Activated T-helper 17 cell treated with anti-CD3 and anti-CD28 coated beads, Interleukin-2, amount 50 U/mL, for 72 hours (primary cell): ENCODE results near the gene GALNT17. TPM values are rescaled to one million over a fixed set of nuclear protein-coding genes. Genes with fewer than 3 reads are reported as not detected.

Source experiments
- ATAC-seq: fragments of 150-1000 bp; cut with Tn5 transposase; replicated peaks from 2 replicates; pipeline ENCODE4 v1.10.0; 2021; ENCODE audit warnings: mild to moderate bottlenecking, moderate library complexity
- H3K27ac Mint-ChIP-seq: one replicate; pipeline ENCODE4 v1.8.0; 2022; ENCODE audit warnings: mixed read lengths
- H3K27me3 Mint-ChIP-seq: one replicate; pipeline ENCODE4 v1.8.0; 2022; ENCODE audit warnings: mixed read lengths
- H3K36me3 Mint-ChIP-seq: one replicate; pipeline ENCODE4 v1.8.0; 2022; ENCODE audit warnings: low read depth, mild to moderate bottlenecking, mixed read lengths
- H3K4me1 Mint-ChIP-seq: one replicate; pipeline ENCODE4 v1.8.0; 2022; ENCODE audit warnings: mixed read lengths
- H3K4me3 Mint-ChIP-seq: one replicate; pipeline ENCODE4 v1.8.0; 2022; ENCODE audit warnings: mild to moderate bottlenecking, mixed read lengths
- H3K9me3 Mint-ChIP-seq: one replicate; pipeline ENCODE4 v1.8.0; 2022; ENCODE audit warnings: mixed read lengths
- total RNA-seq, 2 donors: library from RNA; stranded (reverse); gene quantifications; one replicate each; pipeline ENCODE4 v1.2.3, GENCODE V29; 2022

The GALNT17 gene
- total RNA-seq, 2 donors from 2014 or later: not detected

DNA sequence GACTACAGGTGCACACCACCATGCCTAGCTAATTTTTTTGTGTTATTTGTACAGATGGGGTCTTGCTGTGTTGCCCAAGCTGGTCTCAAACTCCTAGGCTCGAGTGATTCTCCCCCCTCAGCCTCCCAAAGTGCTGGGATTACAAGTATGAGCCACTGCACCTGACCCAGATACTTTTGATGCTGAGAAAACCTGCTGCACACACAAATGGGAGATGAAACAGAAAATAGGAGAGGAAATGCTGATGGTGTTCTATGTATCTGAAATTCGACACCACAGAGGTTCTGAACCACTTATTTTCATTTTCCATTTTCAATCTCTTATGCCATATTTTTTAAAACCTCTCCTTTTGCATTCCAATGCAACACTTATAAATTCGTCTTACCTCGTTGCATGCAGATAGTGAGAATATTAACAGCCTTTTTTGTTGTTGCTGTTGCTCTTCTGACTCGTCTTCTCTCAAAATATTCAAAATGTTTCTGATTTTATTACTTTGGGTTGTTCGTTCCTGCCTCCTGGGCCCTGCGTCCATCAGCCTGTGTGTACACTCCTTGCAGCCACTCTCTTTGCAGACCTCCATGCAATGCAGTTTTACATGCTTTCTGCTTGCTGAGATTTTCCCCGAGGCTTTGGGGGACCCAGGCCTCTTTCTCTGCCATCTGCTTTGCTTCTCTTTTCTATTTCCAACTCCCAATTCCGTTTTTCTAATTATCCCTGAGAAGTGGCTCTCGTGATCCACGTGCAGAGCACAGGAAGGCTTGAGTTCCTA is 556.1 kb downstream of the GALNT17 start:
- Mint-ChIP-seq H3K4me3 (no peak overlapping the region), H3K27me3 (no peaks in the 10 kb centered on the region), H3K4me1 (no peaks in the 10 kb centered on the region), H3K36me3 (no peaks in the 10 kb centered on the region), H3K9me3 (peaks cover 11% of the 10 kb centered on the region), H3K27ac (no peak overlapping the region)
- ATAC-seq: no peak

DNA sequence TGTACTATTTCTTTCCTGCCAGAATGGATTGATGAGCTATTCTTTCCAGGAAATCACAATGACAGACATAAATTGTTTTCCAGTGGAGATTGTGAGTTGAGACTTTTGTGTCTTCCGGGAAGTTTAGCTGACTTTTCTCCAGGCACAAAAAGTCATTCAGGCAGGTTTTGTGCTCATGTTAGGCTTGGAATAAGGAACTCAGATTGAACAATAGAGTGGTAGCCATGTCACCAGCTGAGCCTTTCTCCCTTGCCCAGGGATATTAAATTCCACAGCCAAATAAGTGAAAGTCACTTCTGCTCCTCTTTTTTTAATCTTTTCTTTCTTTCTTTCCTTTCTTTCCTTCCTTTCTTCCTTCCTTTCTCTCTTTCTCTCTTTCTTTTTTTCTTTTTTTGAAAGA is 559.6 kb downstream of the GALNT17 start:
- ATAC-seq: no peak
- no peak overlapping the region for H3K4me3 Mint-ChIP-seq
- H3K27ac Mint-ChIP-seq: no peak overlapping the region
- peaks cover 15% of the 10 kb centered on the region for H3K9me3 Mint-ChIP-seq
- no peaks in the 10 kb centered on the region for H3K36me3 Mint-ChIP-seq
- peaks cover 2% of the 10 kb centered on the region for H3K27me3 Mint-ChIP-seq
- H3K4me1 Mint-ChIP-seq: no peaks in the 10 kb centered on the region

DNA sequence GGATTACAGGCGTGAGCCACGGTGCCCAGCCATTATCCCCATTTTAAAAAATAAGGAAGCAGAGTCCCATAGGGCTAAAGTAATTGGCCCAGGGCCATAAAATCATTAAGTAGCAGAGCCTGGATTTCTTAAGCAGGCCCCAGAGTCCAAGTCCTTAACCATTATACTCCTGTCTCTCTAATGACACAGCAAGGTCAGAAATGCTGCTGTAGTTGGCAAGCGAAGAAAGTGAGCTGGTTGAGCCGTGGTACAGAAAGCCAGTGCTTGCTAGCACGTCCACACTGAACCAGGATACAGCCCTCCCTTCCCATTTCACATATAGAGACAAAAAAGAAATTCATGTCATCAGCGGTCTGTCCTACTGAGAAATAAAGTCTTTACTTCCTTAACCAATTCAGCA is 562.7 kb downstream of the GALNT17 start:
- H3K36me3 Mint-ChIP-seq: no peaks in the 10 kb centered on the region
- H3K27me3 Mint-ChIP-seq: peaks cover 2% of the 10 kb centered on the region

DNA sequence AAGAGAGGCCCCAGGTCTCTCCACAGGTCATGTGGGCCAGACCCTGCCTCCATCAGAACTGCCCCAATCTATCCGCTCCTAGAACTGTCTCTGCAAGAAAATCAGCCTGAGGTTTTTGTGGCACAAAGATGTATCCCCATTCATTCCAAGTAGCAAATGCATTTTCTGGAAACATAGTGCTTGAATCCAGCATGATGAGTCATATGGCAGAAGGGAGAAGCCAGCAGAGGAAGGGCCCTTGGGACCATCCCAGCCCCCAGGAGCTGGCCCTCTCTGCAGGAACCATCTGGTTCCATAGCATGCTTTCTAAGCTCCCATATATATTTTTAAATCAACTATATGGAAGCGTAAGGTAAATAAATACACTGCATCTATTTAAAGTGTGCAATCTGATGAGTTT is 563.2 kb downstream of the GALNT17 start:
- Mint-ChIP-seq H3K9me3 (peaks cover 25% of the 10 kb centered on the region), H3K36me3 (no peaks in the 10 kb centered on the region), H3K4me1 (no peaks in the 10 kb centered on the region), H3K27ac (no peak overlapping the region), H3K27me3 (peaks cover 2% of the 10 kb centered on the region), H3K4me3 (no peak overlapping the region)
- no peak for ATAC-seq

More for the DNA sequence above, 562.7 kb downstream of the GALNT17 start:
- no peak overlapping the region for H3K27ac Mint-ChIP-seq
- peaks cover 25% of the 10 kb centered on the region for H3K9me3 Mint-ChIP-seq
- ATAC-seq: no peak
- no peaks in the 10 kb centered on the region for H3K4me1 Mint-ChIP-seq
- H3K4me3 Mint-ChIP-seq: no peak overlapping the region

DNA sequence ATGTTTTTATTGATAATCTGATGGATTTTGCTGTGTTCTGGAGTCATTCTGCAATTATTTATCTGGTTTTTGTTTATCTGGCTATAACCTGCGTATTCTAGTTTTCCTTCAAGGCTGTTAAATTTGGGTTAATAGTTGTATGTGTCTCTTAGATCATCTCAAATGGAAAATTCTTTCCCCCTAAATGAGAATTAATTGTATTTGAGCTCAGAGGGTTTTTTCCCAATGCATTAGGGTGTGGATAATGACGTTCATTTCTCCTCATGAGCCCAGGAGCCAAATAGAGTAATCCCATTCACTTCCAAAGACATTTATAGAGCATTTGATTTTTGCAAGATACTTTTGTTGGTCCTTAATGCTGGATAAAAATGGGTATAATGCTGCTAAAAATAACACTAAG is 564.6 kb downstream of the GALNT17 start:
- Mint-ChIP-seq H3K27ac (no peak overlapping the region), H3K4me3 (no peak overlapping the region), H3K36me3 (no peaks in the 10 kb centered on the region), H3K27me3 (peaks cover 7% of the 10 kb centered on the region), H3K4me1 (no peaks in the 10 kb centered on the region), H3K9me3 (peaks cover 27% of the 10 kb centered on the region)
- ATAC-seq: no peak

DNA sequence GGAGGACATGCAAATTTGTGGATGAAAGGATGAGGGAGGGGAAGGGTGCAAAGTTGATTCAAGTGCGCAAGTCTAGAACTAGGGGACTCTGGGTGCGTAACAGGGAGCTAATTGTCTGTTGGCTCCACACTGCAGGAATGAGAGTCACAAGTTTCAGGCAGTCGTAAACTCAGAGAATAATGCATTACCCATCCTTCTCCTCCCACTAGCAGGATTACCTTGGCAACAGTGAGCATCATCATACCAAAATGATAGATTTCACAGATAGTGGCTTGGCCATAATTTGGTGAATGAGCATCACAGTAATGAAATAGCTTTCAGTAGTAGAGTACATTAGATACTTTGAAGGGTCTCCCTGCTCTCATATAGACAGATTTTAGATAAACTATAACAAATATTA is 565.5 kb downstream of the GALNT17 start:
- H3K36me3 Mint-ChIP-seq: no peaks in the 10 kb centered on the region
- peaks cover 32% of the 10 kb centered on the region for H3K9me3 Mint-ChIP-seq
- H3K27me3 Mint-ChIP-seq: peaks cover 11% of the 10 kb centered on the region
- H3K27ac Mint-ChIP-seq: no peak overlapping the region
- no peaks in the 10 kb centered on the region for H3K4me1 Mint-ChIP-seq
- no peak for ATAC-seq
- no peak overlapping the region for H3K4me3 Mint-ChIP-seq

DNA sequence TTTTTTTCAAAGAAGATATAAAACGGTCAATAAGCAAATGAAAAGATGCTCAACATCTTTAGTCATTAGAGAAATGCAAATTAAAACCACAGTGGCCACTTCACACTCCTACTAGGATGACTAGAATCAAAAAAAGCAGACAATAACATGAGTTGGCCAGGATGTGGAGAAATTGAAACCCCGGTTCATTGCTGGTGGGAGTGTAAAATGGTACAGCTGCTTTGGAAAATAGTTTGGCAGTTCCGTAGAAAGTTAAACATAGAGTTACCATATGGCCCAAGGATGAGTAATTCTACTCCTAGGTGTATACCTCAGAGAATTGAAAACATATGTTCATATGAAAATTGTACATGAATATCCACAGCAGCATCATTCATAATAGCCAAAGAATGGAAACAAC is 573.3 kb downstream of the GALNT17 start:
- no peaks in the 10 kb centered on the region for H3K4me1 Mint-ChIP-seq
- ATAC-seq: peak; percentile 82
- peak overlapping the region; percentile 49 for H3K27ac Mint-ChIP-seq
- H3K36me3 Mint-ChIP-seq: no peaks in the 10 kb centered on the region
- H3K27me3 Mint-ChIP-seq: peaks cover 13% of the 10 kb centered on the region
- no peak overlapping the region for H3K4me3 Mint-ChIP-seq
- H3K9me3 Mint-ChIP-seq: peaks cover 21% of the 10 kb centered on the region

DNA sequence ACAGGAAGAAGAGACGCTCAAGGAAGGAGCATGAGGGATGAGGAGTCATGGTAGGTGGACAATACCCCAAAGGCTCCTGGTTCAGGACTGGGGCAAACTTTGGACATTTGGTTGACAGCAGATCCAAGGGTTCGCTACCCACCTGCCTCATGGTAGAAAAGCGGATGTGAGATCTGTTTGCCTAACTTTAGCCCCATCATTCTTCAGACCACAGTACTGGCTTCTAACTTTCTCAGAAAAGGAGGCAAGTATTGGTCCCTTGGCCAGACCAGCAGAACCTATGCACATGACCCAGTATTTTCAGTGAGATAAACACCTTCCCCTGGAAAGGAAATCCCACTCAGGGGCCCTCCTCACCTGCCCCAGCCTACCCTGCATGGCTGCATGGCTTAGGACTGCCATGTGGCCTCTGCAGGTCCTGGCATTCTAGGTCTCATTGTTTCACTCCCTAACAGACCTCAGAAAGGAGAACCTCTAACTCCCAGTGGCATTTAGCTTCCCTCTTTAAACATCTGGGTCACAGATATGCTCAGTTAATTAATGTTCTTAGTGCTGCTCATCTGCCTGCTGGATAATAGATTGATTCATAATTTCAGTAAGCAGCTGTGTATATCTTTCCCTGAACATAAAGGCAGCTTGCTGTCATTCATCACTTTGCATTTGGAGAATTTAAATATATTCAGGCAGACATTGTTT is 574.1 kb downstream of the GALNT17 start:
- Mint-ChIP-seq H3K4me1 (no peaks in the 10 kb centered on the region), H3K36me3 (no peaks in the 10 kb centered on the region), H3K27ac (peak overlapping the region; percentile 49), H3K27me3 (peaks cover 8% of the 10 kb centered on the region), H3K4me3 (no peak overlapping the region), H3K9me3 (peaks cover 15% of the 10 kb centered on the region)
- no peak for ATAC-seq

DNA sequence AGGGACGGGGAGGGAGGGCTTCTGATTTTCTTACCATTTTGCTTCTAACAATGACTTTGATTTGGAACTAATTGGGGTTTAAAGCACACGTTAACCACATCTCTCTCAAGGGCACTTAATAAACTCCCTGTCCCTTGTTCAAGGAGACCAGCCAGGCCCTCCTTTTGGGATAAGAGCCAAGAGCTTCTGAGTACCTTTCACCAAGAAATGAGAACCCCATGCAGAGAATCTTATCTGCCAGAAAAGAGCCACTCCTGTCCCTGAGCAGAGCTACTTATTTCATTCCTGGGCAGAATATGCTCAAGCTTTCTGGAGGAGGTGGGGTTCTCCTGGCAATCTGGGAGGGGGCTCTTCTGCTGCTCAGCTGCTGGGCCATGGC is 574.6 kb downstream of the GALNT17 start:
- peaks cover 15% of the 10 kb centered on the region for H3K9me3 Mint-ChIP-seq
- no peaks in the 10 kb centered on the region for H3K4me1 Mint-ChIP-seq
- H3K27ac Mint-ChIP-seq: no peak overlapping the region
- H3K36me3 Mint-ChIP-seq: no peaks in the 10 kb centered on the region
- H3K4me3 Mint-ChIP-seq: no peak overlapping the region
- ATAC-seq: no peak
- peaks cover 8% of the 10 kb centered on the region for H3K27me3 Mint-ChIP-seq

DNA sequence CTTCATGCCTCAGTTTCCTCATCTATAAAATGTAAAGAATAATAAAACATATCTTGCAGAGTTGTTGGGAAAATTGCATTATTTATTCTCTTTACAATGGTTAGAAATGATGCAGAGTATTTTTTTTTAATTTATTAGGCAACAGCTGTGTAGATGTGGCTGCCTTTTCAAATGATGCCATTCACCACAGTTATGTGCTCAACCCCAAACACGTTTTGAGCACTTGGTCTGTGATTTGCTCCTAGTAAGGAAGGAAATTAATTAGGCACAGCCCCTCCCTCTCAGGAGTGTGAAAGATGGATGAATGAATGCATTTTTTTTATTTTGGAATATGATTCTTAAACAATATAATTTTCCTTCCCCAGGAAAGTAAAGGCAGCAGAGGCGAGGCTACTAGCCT is 575.1 kb downstream of the GALNT17 start:
- peaks cover 13% of the 10 kb centered on the region for H3K9me3 Mint-ChIP-seq
- H3K27ac Mint-ChIP-seq: no peak overlapping the region
- no peak for ATAC-seq
- no peak overlapping the region for H3K4me3 Mint-ChIP-seq
- H3K4me1 Mint-ChIP-seq: no peaks in the 10 kb centered on the region
- peaks cover 6% of the 10 kb centered on the region for H3K27me3 Mint-ChIP-seq
- no peaks in the 10 kb centered on the region for H3K36me3 Mint-ChIP-seq

DNA sequence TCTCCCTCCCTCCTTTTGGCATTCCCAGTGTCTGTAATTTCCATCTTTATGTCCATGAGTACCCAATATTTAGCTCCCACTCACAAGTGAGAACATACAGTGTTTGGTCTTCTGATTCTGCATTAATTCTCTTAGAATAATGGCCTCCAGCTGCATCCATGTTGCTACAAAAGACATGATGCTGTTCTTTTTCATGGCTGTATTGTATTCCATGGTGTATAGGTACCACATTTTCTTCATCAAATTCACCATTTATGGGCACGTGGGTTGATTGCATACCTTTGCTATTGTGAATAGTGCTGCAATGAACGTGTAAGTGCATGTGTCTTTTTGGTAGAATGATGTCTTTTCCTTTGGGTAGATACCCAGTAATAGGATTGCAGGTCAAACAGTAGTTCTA is 576.8 kb downstream of the GALNT17 start:
- Mint-ChIP-seq H3K27me3 (peaks cover 4% of the 10 kb centered on the region), H3K36me3 (no peaks in the 10 kb centered on the region), H3K9me3 (peaks cover 6% of the 10 kb centered on the region), H3K4me1 (no peaks in the 10 kb centered on the region), H3K27ac (no peak overlapping the region), H3K4me3 (no peak overlapping the region)
- no peak for ATAC-seq

DNA sequence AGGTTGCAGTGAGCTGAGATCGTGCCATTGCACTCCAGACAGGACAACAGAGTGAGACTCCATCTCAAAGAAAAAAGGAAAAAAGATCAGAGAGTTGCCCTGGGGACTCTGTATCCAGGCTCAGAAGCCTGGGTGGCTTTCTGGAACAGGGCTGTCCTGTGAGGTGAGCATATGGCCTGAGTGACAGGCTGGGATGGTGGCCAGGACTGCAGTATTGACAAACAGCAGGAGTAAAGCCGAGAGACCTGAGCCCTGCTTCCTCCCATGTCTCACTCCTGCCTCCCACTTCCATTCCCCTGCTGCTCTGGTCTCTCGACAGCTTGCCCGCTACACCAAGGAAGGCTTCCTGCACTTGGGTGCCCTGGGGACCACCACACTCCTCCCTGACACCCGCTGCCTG is 578.5 kb downstream of the GALNT17 start:
- peaks cover 6% of the 10 kb centered on the region for H3K27me3 Mint-ChIP-seq
- peaks cover 7% of the 10 kb centered on the region for H3K9me3 Mint-ChIP-seq
- H3K36me3 Mint-ChIP-seq: no peaks in the 10 kb centered on the region

DNA sequence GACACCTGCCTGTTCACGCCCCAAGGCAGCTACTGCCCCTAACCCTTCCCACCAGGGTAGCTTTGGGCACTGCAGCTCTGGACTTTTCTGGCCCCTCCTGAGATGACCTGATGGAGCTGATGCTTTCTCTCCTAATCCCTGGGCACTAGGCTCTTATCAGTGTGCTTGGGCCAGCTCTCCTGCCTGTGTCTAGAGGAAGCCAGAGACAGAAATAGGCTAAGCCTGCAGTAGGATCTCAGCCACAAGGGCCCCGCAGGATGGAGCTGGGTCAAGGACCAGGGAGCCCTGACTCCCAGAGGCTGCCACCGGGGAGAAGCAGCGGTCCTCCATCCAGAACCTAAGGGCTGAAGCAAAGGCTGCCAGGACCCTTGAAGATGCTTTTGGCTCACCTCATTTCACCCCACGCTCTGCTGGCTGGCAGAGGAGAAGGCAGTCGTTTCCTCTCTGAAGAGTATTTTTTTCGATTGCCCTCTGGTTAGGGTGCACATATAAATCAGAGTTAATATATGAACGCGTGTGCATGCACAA is 580.8 kb downstream of the GALNT17 start:
- H3K36me3 Mint-ChIP-seq: no peaks in the 10 kb centered on the region

More for the DNA sequence above, 578.5 kb downstream of the GALNT17 start:
- Mint-ChIP-seq H3K27ac (no peak overlapping the region), H3K4me3 (no peak overlapping the region), H3K4me1 (no peaks in the 10 kb centered on the region)
- no peak for ATAC-seq

DNA sequence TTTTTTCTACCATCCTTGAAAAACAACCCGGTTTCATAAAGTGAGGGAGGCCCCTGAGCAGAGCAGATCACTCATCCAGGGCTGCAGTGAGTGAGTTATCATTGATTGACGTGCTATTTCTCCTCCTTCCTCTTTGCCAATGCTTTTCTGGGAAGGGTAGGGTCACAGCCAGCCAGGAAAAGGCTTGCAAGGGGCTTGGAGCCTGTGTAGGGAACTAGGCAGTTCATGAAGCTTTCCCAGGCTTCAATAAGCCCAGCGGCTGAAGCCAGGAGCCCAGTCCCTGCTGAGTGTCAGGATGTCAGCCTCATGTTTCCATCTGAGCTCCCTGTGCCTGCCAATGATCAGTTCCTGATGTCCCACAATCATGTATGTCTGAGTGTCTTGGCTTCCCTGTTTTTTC is 584.7 kb downstream of the GALNT17 start:
- H3K9me3 Mint-ChIP-seq: peaks cover 3% of the 10 kb centered on the region
- peaks cover 6% of the 10 kb centered on the region for H3K27me3 Mint-ChIP-seq
- H3K27ac Mint-ChIP-seq: no peak overlapping the region
- no peak for ATAC-seq
- no peaks in the 10 kb centered on the region for H3K36me3 Mint-ChIP-seq
- no peak overlapping the region for H3K4me3 Mint-ChIP-seq
- no peaks in the 10 kb centered on the region for H3K4me1 Mint-ChIP-seq

More for the DNA sequence above, 580.8 kb downstream of the GALNT17 start:
- Mint-ChIP-seq H3K27me3 (peaks cover 6% of the 10 kb centered on the region), H3K4me3 (no peak overlapping the region), H3K4me1 (no peaks in the 10 kb centered on the region), H3K9me3 (peaks cover 7% of the 10 kb centered on the region), H3K27ac (no peak overlapping the region)
- no peak for ATAC-seq

DNA sequence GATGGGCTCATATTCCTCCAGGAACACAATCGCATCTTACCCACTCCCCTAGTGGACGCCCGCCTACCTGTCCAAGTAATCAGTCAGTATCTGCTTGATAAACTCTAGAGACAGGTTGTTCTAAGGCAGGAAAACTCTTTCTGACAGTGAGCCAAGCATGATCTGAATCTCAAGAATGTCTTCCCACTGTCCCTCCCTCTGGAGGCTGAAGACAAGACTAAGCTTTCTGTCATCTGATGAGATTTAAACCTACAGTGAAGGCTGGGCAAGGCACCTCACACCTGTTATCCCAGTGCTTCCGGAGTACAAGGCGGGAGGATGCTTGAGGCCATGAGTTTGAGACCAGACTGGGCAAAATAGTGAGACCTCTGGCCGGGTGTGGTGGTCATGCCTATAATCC is 586.6 kb downstream of the GALNT17 start:
- no peak overlapping the region for H3K27ac Mint-ChIP-seq
- peaks cover 3% of the 10 kb centered on the region for H3K9me3 Mint-ChIP-seq
- no peak overlapping the region for H3K4me3 Mint-ChIP-seq
- no peaks in the 10 kb centered on the region for H3K4me1 Mint-ChIP-seq
- peaks cover 3% of the 10 kb centered on the region for H3K27me3 Mint-ChIP-seq
- no peak for ATAC-seq
- H3K36me3 Mint-ChIP-seq: no peaks in the 10 kb centered on the region
